Activated CD8-positive, alpha-beta memory T cell treated with anti-CD3 and anti-CD28 coated beads for 1 hour (primary cell): ENCODE data around the gene FKTN.

Experiments
- DNase-seq, 2 donors: peaks; one replicate each; pipeline ENCODE4 v3.0.0-alpha.2; 2020; ENCODE audit warnings: low read depth in 1 of 2; ENCODE audit errors: extremely low read depth in 1 of 2

Gene FKTN

GRCh38 chr9:105676351-105676923 lies 118.5 kb downstream of the FKTN start:
- DNase-seq, result no peak

GRCh38 chr9:105678163-105678562 lies 120.2 kb downstream of the FKTN start:
- no peak for DNase-seq

GRCh38 chr9:105678781-105679180 lies 120.8 kb downstream of the FKTN start:
- no peak for DNase-seq

GRCh38 chr9:105679257-105680022 lies 121.5 kb downstream of the FKTN start:
- DNase-seq, result no peak

GRCh38 chr9:105681313-105681712 lies 123.4 kb downstream of the FKTN start:
- DNase-seq, result no peak

- no peak for DNase-seq
Measured at GRCh38 chr9:105681724-105682123, 123.8 kb downstream of the FKTN start.

GRCh38 chr9:105683688-105684275 lies 125.9 kb downstream of the FKTN start:
- no peak for DNase-seq

- no peak for DNase-seq
Measured at GRCh38 chr9:105686936-105687335, 129.0 kb downstream of the FKTN start.
